Thoracic aorta (tissue), 2 donors: Measurements from ENCODE around the gene CCNI2. TPM values are rescaled to one million over a fixed set of nuclear protein-coding genes. Genes with fewer than 3 reads are reported as not detected.
A peak's percentile ranks its signal among the peaks of the same experiment; 100 is the strongest.

ENCODE experiments used
- ATAC-seq: fragments of 150-250 bp; one replicate; pipeline ENCODE4 v1.8.0; 2017; ENCODE audit warnings: low read depth; ENCODE audit not compliant: insufficient number of reproducible peaks, low FRiP score
- DNase-seq: peaks from one replicate; pipeline ENCODE4 v3.0.0-alpha.2; 2020; ENCODE audit warnings: low spot score
- H3K27ac ChIP-seq, 2 donors: fragments of 200-600 bp; sonication (generic); 1 replicate in 1 of 2; 2 replicates in 1 of 2; pipeline ENCODE4 v1.5.1; 2016; ENCODE audit warnings: mild to moderate bottlenecking in 2 of 2, moderate library complexity in 2 of 2
- H3K27me3 ChIP-seq: fragments of 200-600 bp; sonication (generic); replicated peaks from 2 replicates; pipeline ENCODE4 v1.6.0; 2016; ENCODE audit warnings: mild to moderate bottlenecking; ENCODE audit not compliant: insufficient read depth
- H3K36me3 ChIP-seq: fragments of 200-600 bp; sonication (generic); one replicate; pipeline ENCODE4 v1.5.1; 2016
- H3K4me1 ChIP-seq, 2 donors: fragments of 200-600 bp; sonication (generic); 1 replicate in 1 of 2; 2 replicates in 1 of 2; pipeline versions ENCODE4 v1.5.1 to v1.6.0; 2016; ENCODE audit warnings: low read depth in 2 of 2, mild to moderate bottlenecking in 1 of 2; ENCODE audit not compliant: control insufficient read depth in 1 of 2
- H3K4me3 ChIP-seq: fragments of 200-600 bp; sonication (generic); 2 replicates; pipeline ENCODE4 v1.5.1; 2016; ENCODE audit warnings: mild to moderate bottlenecking
- H3K9me3 ChIP-seq: fragments of 200-600 bp; sonication (generic); 2 replicates; pipeline ENCODE4 v1.5.1; 2016
- CTCF ChIP-seq: fragments of 200-600 bp; sonication (generic); IDR thresholded peaks from one replicate; pipeline ENCODE4 v1.5.1; 2019; ENCODE audit warnings: antibody characterized with exemption
- total RNA-seq, 2 donors: library from RNA; depleted of rRNA; stranded (reverse); fragments of >200 nt; gene quantifications; one replicate each; pipeline versions ENCODE4 v1.1.0 to v1.2.3, GENCODE V29; 2016

The CCNI2 gene
- total RNA-seq, 2 donors from 2014 or later, result not detected

- Histone ChIP-seq H3K4me3 (peak overlapping the region; percentile 94), H3K4me1 (peaks cover 6 to 15% of the 10 kb centered on the region in 2 donors), H3K27ac (no peak overlapping the region), H3K9me3 (no peaks in the 10 kb centered on the region), H3K27me3 (no peaks in the 10 kb centered on the region), H3K36me3 (no peaks in the 10 kb centered on the region)
- no peak for TF ChIP-seq CTCF
- DNase-seq (no peak), ATAC-seq (no peak)
These were observed 9.1 kb upstream of the CCNI2 start for GRCh38 chr5:132737982-132738681.

DNA sequence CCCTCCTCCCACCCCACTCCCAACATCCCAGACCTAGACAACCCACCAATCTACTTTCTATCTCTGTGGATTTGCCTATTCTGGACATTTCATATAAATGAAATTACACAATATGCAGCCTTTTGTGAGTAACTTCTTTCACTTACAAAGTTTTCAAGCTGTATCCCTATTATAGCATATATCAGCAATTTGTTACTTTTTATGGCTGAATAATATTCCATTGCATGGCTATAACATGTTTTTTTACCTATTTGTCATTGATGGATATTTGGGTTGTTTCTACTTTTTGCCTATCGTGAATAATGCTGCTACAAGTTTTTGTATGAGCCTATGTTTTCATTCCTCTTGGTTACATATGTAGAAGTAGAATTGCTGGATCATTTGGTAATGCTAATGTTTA lies 8.0 kb upstream of the CCNI2 start:
- DNase-seq (no peak), ATAC-seq (no peak)
- no peak for TF ChIP-seq CTCF
- Histone ChIP-seq H3K27ac (no peak overlapping the region), H3K27me3 (no peaks in the 10 kb centered on the region), H3K36me3 (no peaks in the 10 kb centered on the region), H3K4me1 (peaks cover 6 to 15% of the 10 kb centered on the region in 2 donors), H3K4me3 (no peak overlapping the region), H3K9me3 (no peaks in the 10 kb centered on the region)

GRCh38 chr5:132742158-132742557 lies 5.1 kb upstream of the CCNI2 start:
- no peaks in the 10 kb centered on the region for H3K27me3 ChIP-seq
- no peaks in the 10 kb centered on the region for H3K36me3 ChIP-seq
- no peak overlapping the region for H3K27ac ChIP-seq
- ATAC-seq (no peak), DNase-seq (no peak)
- H3K9me3 ChIP-seq, result no peaks in the 10 kb centered on the region
- TF ChIP-seq CTCF, result no peak
- no peak overlapping the region for H3K4me3 ChIP-seq
- H3K4me1 ChIP-seq, result peaks cover 5% of the 10 kb centered on the region in 2 donors

- Histone ChIP-seq H3K4me1 (peaks cover 3 to 5% of the 10 kb centered on the region in 2 donors), H3K9me3 (no peaks in the 10 kb centered on the region), H3K27ac (no peak overlapping the region), H3K27me3 (no peaks in the 10 kb centered on the region), H3K4me3 (no peak overlapping the region), H3K36me3 (no peaks in the 10 kb centered on the region)
- ATAC-seq, result no peak
- TF ChIP-seq CTCF, result no peak
- no peak for DNase-seq
These were observed 4.6 kb upstream of the CCNI2 start for GRCh38 chr5:132742626-132743025.

DNA sequence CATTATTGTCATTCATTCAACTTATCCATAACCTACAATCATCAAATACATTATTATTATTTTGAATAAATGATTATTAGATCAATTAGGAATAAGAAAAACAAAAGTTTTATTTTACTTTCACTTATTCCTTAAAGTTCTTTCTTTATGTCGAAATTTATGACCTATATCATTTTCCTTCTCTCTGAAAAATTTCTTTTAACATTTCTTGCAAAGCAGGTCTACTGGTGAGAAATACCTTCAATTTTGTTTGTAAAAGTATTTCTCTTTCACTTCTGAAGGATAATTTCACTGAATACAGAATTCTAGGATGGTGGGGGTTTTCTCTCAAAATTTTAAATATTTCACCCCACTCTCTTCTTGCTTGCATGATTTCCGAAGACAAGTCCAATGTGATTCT lies 2.6 kb upstream of the CCNI2 start:
- no peak overlapping the region for H3K27ac ChIP-seq
- TF ChIP-seq CTCF, result no peak
- no peak overlapping the region for H3K4me3 ChIP-seq

More for the DNA sequence above, 2.6 kb upstream of the CCNI2 start:
- ATAC-seq (no peak), DNase-seq (no peak)
- no peaks in the 10 kb centered on the region for H3K9me3 ChIP-seq
- no peaks in the 10 kb centered on the region for H3K36me3 ChIP-seq
- H3K4me1 ChIP-seq, result peaks cover 0 to 5% of the 10 kb centered on the region in 2 donors
- H3K27me3 ChIP-seq, result no peaks in the 10 kb centered on the region
